ENCODE results near the gene SORCS2. TPM values are rescaled to one million over a fixed set of nuclear protein-coding genes. Genes with fewer than 3 reads are reported as not detected.

SORCS2 gene
- total RNA-seq, 1 donor from 2014 or later = 29.5 TPM

- H3K9me3 Mint-ChIP-seq (ENCODE audit: unreplicated experiment) = peaks cover 10% of the 10 kb centered on the region
- peaks cover 47% of the 10 kb centered on the region for H3K4me1 Mint-ChIP-seq (ENCODE audit: low read depth, unreplicated experiment)
- no peak for DNase-seq
- peaks cover 12% of the 10 kb centered on the region for H3K27me3 Mint-ChIP-seq (ENCODE audit: unreplicated experiment)
- H3K27ac Mint-ChIP-seq (ENCODE audit: unreplicated experiment) = no peak overlapping the region
- H3K36me3 Mint-ChIP-seq (ENCODE audit: unreplicated experiment) = peaks cover 11% of the 10 kb centered on the region
- H3K4me3 Mint-ChIP-seq (ENCODE audit: unreplicated experiment) = no peak overlapping the region
- no peak for TF ChIP-seq CTCF (IDR thresholded peaks at IDR 0.05; ENCODE audit: partially characterized antibody, unreplicated experiment)
These were observed 205.1 kb downstream of the SORCS2 start for GRCh38 chr4:7397206-7398103.

GRCh38 chr4:7398104-7398423 lies 205.7 kb downstream of the SORCS2 start:
- Mint-ChIP-seq H3K9me3 (ENCODE audit: unreplicated experiment) (peaks cover 10% of the 10 kb centered on the region), H3K4me3 (ENCODE audit: unreplicated experiment) (peak overlapping the region; percentile 12), H3K36me3 (ENCODE audit: unreplicated experiment) (peaks cover 11% of the 10 kb centered on the region), H3K27me3 (ENCODE audit: unreplicated experiment) (peaks cover 11% of the 10 kb centered on the region), H3K4me1 (ENCODE audit: low read depth, unreplicated experiment) (peaks cover 41% of the 10 kb centered on the region), H3K27ac (ENCODE audit: unreplicated experiment) (no peak overlapping the region)
- TF ChIP-seq CTCF (IDR thresholded peaks at IDR 0.05; ENCODE audit: partially characterized antibody, unreplicated experiment) = no peak
- no peak for DNase-seq

DNA sequence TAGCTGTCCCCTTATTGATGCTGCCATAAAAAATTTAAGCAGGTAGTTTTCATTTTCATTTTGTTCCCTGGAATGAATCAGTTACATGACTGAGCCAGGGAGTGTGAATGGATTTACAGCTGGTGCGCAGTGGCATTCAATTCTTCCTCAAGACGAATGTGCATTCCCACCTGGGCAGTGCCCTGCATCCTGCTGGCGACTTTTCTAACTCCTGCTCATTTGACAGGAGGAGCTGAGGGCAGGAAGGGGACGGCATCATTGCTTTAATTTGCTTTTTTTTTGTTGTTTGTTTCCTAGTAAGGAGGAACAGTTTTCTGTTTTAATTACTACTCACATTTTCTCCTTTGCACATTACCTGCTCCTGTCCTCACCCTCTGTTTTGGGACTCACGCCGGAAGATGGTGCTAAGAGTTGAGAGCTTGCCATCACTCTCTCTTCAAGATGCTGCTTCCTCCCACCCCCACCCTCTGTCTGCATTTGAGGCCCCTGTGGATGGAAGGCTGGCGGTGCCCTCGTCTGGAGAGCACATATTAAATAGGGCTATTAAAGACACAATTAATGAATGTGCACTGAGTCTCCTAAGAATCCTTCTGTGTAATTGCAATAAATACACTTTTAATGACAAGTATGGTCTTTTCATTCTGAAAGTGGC lies 206.6 kb downstream of the SORCS2 start:
- H3K27ac Mint-ChIP-seq (ENCODE audit: unreplicated experiment) = no peak overlapping the region
- peaks cover 11% of the 10 kb centered on the region for H3K36me3 Mint-ChIP-seq (ENCODE audit: unreplicated experiment)
- H3K9me3 Mint-ChIP-seq (ENCODE audit: unreplicated experiment) = peaks cover 10% of the 10 kb centered on the region
- no peak overlapping the region for H3K4me3 Mint-ChIP-seq (ENCODE audit: unreplicated experiment)
- TF ChIP-seq CTCF (IDR thresholded peaks at IDR 0.05; ENCODE audit: partially characterized antibody, unreplicated experiment) = no peak
- peaks cover 6% of the 10 kb centered on the region for H3K27me3 Mint-ChIP-seq (ENCODE audit: unreplicated experiment)
- DNase-seq = no peak
- peaks cover 34% of the 10 kb centered on the region for H3K4me1 Mint-ChIP-seq (ENCODE audit: low read depth, unreplicated experiment)

- H3K27me3 Mint-ChIP-seq (ENCODE audit: unreplicated experiment) = peaks cover 6% of the 10 kb centered on the region
- no peak overlapping the region for H3K4me3 Mint-ChIP-seq (ENCODE audit: unreplicated experiment)
These were observed 207.3 kb downstream of the SORCS2 start for GRCh38 chr4:7399440-7400234.

More at GRCh38 chr4:7399440-7400234, 207.3 kb downstream of the SORCS2 start:
- H3K9me3 Mint-ChIP-seq (ENCODE audit: unreplicated experiment) = peaks cover 10% of the 10 kb centered on the region
- H3K27ac Mint-ChIP-seq (ENCODE audit: unreplicated experiment) = no peak overlapping the region
- no peak for DNase-seq
- H3K4me1 Mint-ChIP-seq (ENCODE audit: low read depth, unreplicated experiment) = peaks cover 30% of the 10 kb centered on the region
- TF ChIP-seq CTCF (IDR thresholded peaks at IDR 0.05; ENCODE audit: partially characterized antibody, unreplicated experiment) = no peak
- peaks cover 12% of the 10 kb centered on the region for H3K36me3 Mint-ChIP-seq (ENCODE audit: unreplicated experiment)
